B cell (primary cell): ENCODE results near the gene MYO16.

ENCODE experiments used
- EZH2 ChIP-seq: IDR thresholded peaks from 2 replicates; pipeline ENCODE4 v1.6.1; 2012; ENCODE audit warnings: borderline replicate concordance, low read depth, mild to moderate bottlenecking, moderate library complexity, low read length; ENCODE audit not compliant: insufficient read depth, poor library complexity, severe bottlenecking
- TF ChIP-seq, protein P1 (sequence below): fragments of 200-600 bp; IDR thresholded peaks from one replicate; pipeline ENCODE4 v1.8.0; 2022; ENCODE audit warnings: antibody characterized with exemption, mild to moderate bottlenecking

DNA sequence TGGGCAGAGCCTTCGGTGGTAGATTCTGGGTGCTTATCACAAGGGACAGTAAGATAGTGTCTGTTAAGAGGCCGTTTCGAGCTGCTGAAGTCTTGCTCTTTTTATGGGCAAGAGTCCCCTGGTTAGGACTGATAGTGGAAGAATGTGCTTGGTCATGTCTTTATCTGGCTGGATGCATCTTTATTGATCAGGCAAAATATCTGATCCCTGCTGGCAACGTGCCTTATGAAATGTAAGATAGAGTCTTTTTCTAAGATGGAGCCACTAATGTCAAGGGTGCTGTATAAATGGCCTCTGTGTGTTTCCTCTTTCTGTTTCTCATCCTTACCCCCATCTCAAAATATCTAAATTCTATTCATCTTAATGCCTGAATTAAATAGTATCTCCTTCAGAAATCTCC is 53.3 kb downstream of the MYO16 start:
- TF ChIP-seq, protein P1, sequence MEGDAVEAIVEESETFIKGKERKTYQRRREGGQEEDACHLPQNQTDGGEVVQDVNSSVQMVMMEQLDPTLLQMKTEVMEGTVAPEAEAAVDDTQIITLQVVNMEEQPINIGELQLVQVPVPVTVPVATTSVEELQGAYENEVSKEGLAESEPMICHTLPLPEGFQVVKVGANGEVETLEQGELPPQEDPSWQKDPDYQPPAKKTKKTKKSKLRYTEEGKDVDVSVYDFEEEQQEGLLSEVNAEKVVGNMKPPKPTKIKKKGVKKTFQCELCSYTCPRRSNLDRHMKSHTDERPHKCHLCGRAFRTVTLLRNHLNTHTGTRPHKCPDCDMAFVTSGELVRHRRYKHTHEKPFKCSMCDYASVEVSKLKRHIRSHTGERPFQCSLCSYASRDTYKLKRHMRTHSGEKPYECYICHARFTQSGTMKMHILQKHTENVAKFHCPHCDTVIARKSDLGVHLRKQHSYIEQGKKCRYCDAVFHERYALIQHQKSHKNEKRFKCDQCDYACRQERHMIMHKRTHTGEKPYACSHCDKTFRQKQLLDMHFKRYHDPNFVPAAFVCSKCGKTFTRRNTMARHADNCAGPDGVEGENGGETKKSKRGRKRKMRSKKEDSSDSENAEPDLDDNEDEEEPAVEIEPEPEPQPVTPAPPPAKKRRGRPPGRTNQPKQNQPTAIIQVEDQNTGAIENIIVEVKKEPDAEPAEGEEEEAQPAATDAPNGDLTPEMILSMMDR, result no peak
- TF ChIP-seq EZH2, result no peak
